ENCODE results near the gene FAM219B.

DNA sequence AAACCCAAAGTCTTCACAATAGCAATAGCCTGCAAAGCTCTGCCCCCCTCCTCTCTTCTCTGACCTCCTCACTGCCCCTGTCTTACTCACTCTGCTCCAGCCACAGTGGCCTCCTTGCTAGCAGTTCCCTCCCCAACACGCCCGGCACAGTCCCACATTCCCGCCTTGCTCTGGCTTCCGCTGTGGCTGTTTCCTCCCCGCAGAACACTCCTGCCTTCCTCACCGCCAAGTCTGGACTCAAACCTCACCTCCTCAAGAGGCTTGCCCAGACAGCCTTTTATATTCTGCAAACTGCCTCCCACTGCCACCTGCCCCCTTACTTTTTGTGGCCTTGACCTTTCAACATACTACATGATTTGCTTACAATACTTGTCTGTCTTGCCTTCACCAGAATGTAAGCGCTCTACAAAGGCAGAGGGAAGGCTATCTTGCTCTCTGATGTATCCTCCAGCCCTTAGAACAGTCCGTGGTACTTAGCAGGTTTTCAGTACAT lies 17.2 kb downstream of the FAM219B start:
- TF ChIP-seq POLR2A (IDR thresholded peaks at IDR 0.05; ENCODE audit: low read depth, low read length) (no peak), SMC3 (IDR thresholded peaks at IDR 0.05; ENCODE audit: low read depth, low read length) (no peak), RFX5 (IDR thresholded peaks at IDR 0.05; ENCODE audit: low read depth, low read length) (no peak), RAD21 (IDR thresholded peaks at IDR 0.05; ENCODE audit: low read length) (no peak), MXI1 (IDR thresholded peaks at IDR 0.05; ENCODE audit: borderline replicate concordance, low read depth, low read length) (no peak), MAFK (IDR thresholded peaks at IDR 0.05; ENCODE audit: low read depth, low read length) (no peak)
- TF ChIP-seq, protein P1, sequence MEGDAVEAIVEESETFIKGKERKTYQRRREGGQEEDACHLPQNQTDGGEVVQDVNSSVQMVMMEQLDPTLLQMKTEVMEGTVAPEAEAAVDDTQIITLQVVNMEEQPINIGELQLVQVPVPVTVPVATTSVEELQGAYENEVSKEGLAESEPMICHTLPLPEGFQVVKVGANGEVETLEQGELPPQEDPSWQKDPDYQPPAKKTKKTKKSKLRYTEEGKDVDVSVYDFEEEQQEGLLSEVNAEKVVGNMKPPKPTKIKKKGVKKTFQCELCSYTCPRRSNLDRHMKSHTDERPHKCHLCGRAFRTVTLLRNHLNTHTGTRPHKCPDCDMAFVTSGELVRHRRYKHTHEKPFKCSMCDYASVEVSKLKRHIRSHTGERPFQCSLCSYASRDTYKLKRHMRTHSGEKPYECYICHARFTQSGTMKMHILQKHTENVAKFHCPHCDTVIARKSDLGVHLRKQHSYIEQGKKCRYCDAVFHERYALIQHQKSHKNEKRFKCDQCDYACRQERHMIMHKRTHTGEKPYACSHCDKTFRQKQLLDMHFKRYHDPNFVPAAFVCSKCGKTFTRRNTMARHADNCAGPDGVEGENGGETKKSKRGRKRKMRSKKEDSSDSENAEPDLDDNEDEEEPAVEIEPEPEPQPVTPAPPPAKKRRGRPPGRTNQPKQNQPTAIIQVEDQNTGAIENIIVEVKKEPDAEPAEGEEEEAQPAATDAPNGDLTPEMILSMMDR (conservative IDR thresholded peaks at IDR 0.05; ENCODE audit: low read depth, low read length), result no peak
- TF ChIP-seq, protein P2, sequence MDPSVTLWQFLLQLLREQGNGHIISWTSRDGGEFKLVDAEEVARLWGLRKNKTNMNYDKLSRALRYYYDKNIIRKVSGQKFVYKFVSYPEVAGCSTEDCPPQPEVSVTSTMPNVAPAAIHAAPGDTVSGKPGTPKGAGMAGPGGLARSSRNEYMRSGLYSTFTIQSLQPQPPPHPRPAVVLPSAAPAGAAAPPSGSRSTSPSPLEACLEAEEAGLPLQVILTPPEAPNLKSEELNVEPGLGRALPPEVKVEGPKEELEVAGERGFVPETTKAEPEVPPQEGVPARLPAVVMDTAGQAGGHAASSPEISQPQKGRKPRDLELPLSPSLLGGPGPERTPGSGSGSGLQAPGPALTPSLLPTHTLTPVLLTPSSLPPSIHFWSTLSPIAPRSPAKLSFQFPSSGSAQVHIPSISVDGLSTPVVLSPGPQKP (IDR thresholded peaks at IDR 0.05; ENCODE audit: borderline replicate concordance, low read depth, low read length), result no peak
- TF ChIP-seq, protein P3, sequence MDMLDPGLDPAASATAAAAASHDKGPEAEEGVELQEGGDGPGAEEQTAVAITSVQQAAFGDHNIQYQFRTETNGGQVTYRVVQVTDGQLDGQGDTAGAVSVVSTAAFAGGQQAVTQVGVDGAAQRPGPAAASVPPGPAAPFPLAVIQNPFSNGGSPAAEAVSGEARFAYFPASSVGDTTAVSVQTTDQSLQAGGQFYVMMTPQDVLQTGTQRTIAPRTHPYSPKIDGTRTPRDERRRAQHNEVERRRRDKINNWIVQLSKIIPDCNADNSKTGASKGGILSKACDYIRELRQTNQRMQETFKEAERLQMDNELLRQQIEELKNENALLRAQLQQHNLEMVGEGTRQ (IDR thresholded peaks at IDR 0.05; ENCODE audit: low read depth, low read length), result no peak
